CD14-positive monocyte (primary cell): ENCODE measurements around the gene MSMB. TPM values are rescaled to one million over a fixed set of nuclear protein-coding genes. Genes with fewer than 3 reads are reported as not detected.

ENCODE experiments used
- DNase-seq, 3 donors: peaks; one replicate each; pipeline ENCODE4 v3.0.0-alpha.2; 2011 to 2022
- H2AFZ ChIP-seq: 2 replicates; pipeline ENCODE4 v1.6.0; 2012; ENCODE audit warnings: mild to moderate bottlenecking, low read depth, low read length, inconsistent platforms; ENCODE audit not compliant: insufficient read depth, poor library complexity, severe bottlenecking
- H3K27ac ChIP-seq, 2 donors: 1 replicate in 1 of 2; 2 replicates in 1 of 2; pipeline ENCODE4 v1.5.1; 2012 to 2013; ENCODE audit warnings: low read length in 2 of 2, control low read depth in 1 of 2, inconsistent platforms in 1 of 2, low read depth in 1 of 2, mild to moderate bottlenecking in 1 of 2
- H3K27me3 ChIP-seq, 2 donors: one replicate each; pipeline versions ENCODE4 v1.6.0 to v1.6.1; 2011 to 2013; ENCODE audit warnings: low read length in 2 of 2; ENCODE audit not compliant: control insufficient read depth in 2 of 2, insufficient read depth in 2 of 2
- H3K36me3 ChIP-seq, 2 donors: replicated peaks in 1 of 2; 1 replicate in 1 of 2; 2 replicates in 1 of 2; pipeline versions ENCODE4 v1.5.1 to v1.6.1; 2012 to 2013; ENCODE audit warnings: low read length in 2 of 2, control low read depth in 1 of 2, inconsistent platforms in 1 of 2, mild to moderate bottlenecking in 1 of 2; ENCODE audit not compliant: insufficient read depth in 2 of 2, control insufficient read depth in 1 of 2
- H3K4me1 ChIP-seq, 2 donors: 1 replicate in 1 of 2; 2 replicates in 1 of 2; pipeline versions ENCODE4 v1.5.1 to v1.6.1; 2012 to 2013; ENCODE audit warnings: low read length in 2 of 2, control low read depth in 1 of 2, inconsistent platforms in 1 of 2, mild to moderate bottlenecking in 1 of 2, moderate library complexity in 1 of 2; ENCODE audit not compliant: insufficient read depth in 2 of 2, control insufficient read depth in 1 of 2
- H3K4me2 ChIP-seq: replicated peaks from 2 replicates; pipeline ENCODE3; 2012; ENCODE audit warnings: low read length, moderate library complexity, mild to moderate bottlenecking; ENCODE audit not compliant: poor library complexity, severe bottlenecking; ENCODE audit errors: extremely low read depth
- H3K4me3 ChIP-seq, 3 experiments: fragments of 200-600 bp in 1 of 3; sonication (generic) in 1 of 3; replicated peaks in 1 of 3; 1 replicate in 2 of 3; 2 replicates in 1 of 3; pipeline ENCODE4 v1.5.1; 2011 to 2013; ENCODE audit warnings: low read length in 3 of 3, mild to moderate bottlenecking in 3 of 3, control low read depth in 2 of 3, low read depth in 2 of 3, inconsistent platforms in 1 of 3, moderate library complexity in 1 of 3
- H3K79me2 ChIP-seq: 2 replicates; pipeline ENCODE4 v1.6.0; 2012; ENCODE audit warnings: mild to moderate bottlenecking, control low read depth, inconsistent platforms, low read length, moderate library complexity; ENCODE audit not compliant: insufficient read depth
- H3K9ac ChIP-seq: 2 replicates; pipeline ENCODE4 v1.6.0; 2017; ENCODE audit warnings: low read length, mild to moderate bottlenecking; ENCODE audit not compliant: insufficient read depth, poor library complexity, severe bottlenecking
- H3K9me3 ChIP-seq, 2 donors: replicated peaks in 1 of 2; 1 replicate in 1 of 2; 2 replicates in 1 of 2; pipeline versions ENCODE4 v1.5.1 to v1.6.1; 2012 to 2013; ENCODE audit warnings: low read length in 2 of 2, control low read depth in 1 of 2; ENCODE audit not compliant: control insufficient read depth in 1 of 2, insufficient read depth in 1 of 2
- H4K20me1 ChIP-seq: 2 replicates; pipeline ENCODE4 v1.6.0; 2012; ENCODE audit warnings: mild to moderate bottlenecking, low read length, control low read depth, moderate library complexity; ENCODE audit not compliant: insufficient read depth
- H3K27ac Mint-ChIP-seq, 7 donors: one replicate each; pipeline ENCODE4 v1.8.0; 2020; ENCODE audit warnings: mild to moderate bottlenecking in 7 of 7, mixed read lengths in 7 of 7, moderate library complexity in 6 of 7, inconsistent platforms in 2 of 7
- H3K27me3 Mint-ChIP-seq, 3 donors: one replicate each; pipeline ENCODE4 v1.8.0; 2021 to 2022; ENCODE audit warnings: low read depth in 3 of 3, mild to moderate bottlenecking in 3 of 3, mixed read lengths in 3 of 3, moderate library complexity in 3 of 3, inconsistent platforms in 1 of 3
- H3K36me3 Mint-ChIP-seq, 2 donors: one replicate each; pipeline ENCODE4 v1.8.0; 2020; ENCODE audit warnings: mixed read lengths in 2 of 2, inconsistent platforms in 1 of 2, mild to moderate bottlenecking in 1 of 2
- H3K4me1 Mint-ChIP-seq: one replicate; pipeline ENCODE4 v1.8.0; 2020; ENCODE audit warnings: mild to moderate bottlenecking, mixed read lengths
- H3K4me3 Mint-ChIP-seq, 2 donors: one replicate each; pipeline ENCODE4 v1.8.0; 2020; ENCODE audit warnings: mild to moderate bottlenecking in 2 of 2, mixed read lengths in 2 of 2, moderate library complexity in 1 of 2
- H3K9me3 Mint-ChIP-seq, 7 donors: one replicate each; pipeline ENCODE4 v1.8.0; 2020 to 2022; ENCODE audit warnings: mixed read lengths in 7 of 7, mild to moderate bottlenecking in 6 of 7, moderate library complexity in 6 of 7, inconsistent platforms in 2 of 7
- CTCF ChIP-seq: fragments of 200-600 bp; IDR thresholded peaks from one replicate; pipeline ENCODE4 v1.8.0; 2022; ENCODE audit warnings: antibody characterized with exemption, mild to moderate bottlenecking
- WGBS: methylation state at CpG from one replicate; pipeline ENCODE4 v1.1.5; 2013; ENCODE audit warnings: missing lambda C conversion rate; ENCODE audit not compliant: insufficient coverage; 5-methylcytosine and 5-hydroxymethylcytosine counted together
- intact Hi-C, 2 donors: fragments of 100-400 bp; cut with micrococcal nuclease; formaldehyde crosslinking; loops; one replicate each; pipeline versions ENCODE4 v1.15.0 to v1.15.1; 2023
- polyA plus RNA-seq, 3 donors: library from polyadenylated mRNA; depleted of rRNA in 1 of 3; unstranded in 2 of 3; stranded (reverse) in 1 of 3; fragments of 300-500 nt in 2 of 3; fragments of >200 nt in 1 of 3; fragmentation: Illumina TruSeq in 2 of 3; gene quantifications; 1 replicate in 2 of 3; 2 replicates in 1 of 3; pipeline ENCODE4 v1.2.3, GENCODE V29; 2012 to 2021

Gene MSMB
- polyA plus RNA-seq, 3 donors = not detected

GRCh38 chr10:46028584-46029460, 17.2 kb downstream of the MSMB start:
- peak overlapping the region; percentile 94 for H3K4me2 ChIP-seq
- H3K79me2 ChIP-seq = peaks cover 66% of the 10 kb centered on the region
- H3K27me3 Mint-ChIP-seq = no peaks in the 10 kb centered on the region
- H3K4me3 Mint-ChIP-seq = peak overlapping the region; percentile 31 to 87
- peaks cover 61% of the 10 kb centered on the region for H4K20me1 ChIP-seq
- peaks cover 0 to 27% of the 10 kb centered on the region in 2 donors for H3K36me3 ChIP-seq
- peak; percentile 80 for TF ChIP-seq CTCF
- peak overlapping the region; percentile 92 for H2AFZ ChIP-seq
- H3K27ac Mint-ChIP-seq = peak overlapping the region; percentile 29 to 98 (median 96)
- H3K27me3 ChIP-seq = no peaks in the 10 kb centered on the region
- peak; percentile 49 to 77 (median 70) for DNase-seq
- peak overlapping the region in 2 of 3 experiments; percentile 55 to 91 for H3K4me3 ChIP-seq
- H3K27ac ChIP-seq = peak overlapping the region in 1 of 2 donors; percentile 92
- no CpG with 5 or more reads among the region's 6 CpGs for WGBS
- peaks cover 40 to 71% of the 10 kb centered on the region in 2 donors for H3K4me1 ChIP-seq
- peaks cover 65% of the 10 kb centered on the region for H3K4me1 Mint-ChIP-seq
- H3K9me3 ChIP-seq = no peaks in the 10 kb centered on the region
- peak overlapping the region; percentile 98 for H3K9ac ChIP-seq
- H3K9me3 Mint-ChIP-seq = no peaks in the 10 kb centered on the region
- intact Hi-C loops = loop anchor here in 1 of 2 donors (10.0 kb wide), 1 partner anchor 1064 kb away; no protein-coding TSS in a partner anchor
- H3K36me3 Mint-ChIP-seq = peaks cover 7 to 15% of the 10 kb centered on the region in 2 donors

- Mint-ChIP-seq H3K27ac (peak overlapping the region in 1 of 7 donors; percentile 6), H3K9me3 (peaks cover 0 to 1% (median 0%) of the 10 kb centered on the region in 7 donors), H3K4me1 (peaks cover 69% of the 10 kb centered on the region), H3K27me3 (no peaks in the 10 kb centered on the region), H3K4me3 (no peak overlapping the region), H3K36me3 (peaks cover 11 to 27% of the 10 kb centered on the region in 2 donors)
- H3K9me3 ChIP-seq = no peaks in the 10 kb centered on the region
- no peak for DNase-seq
- H4K20me1 ChIP-seq = peaks cover 70% of the 10 kb centered on the region
- peak overlapping the region in 1 of 2 donors; percentile 93 for H3K27ac ChIP-seq
- intact Hi-C loops = loop anchor here in 1 of 2 donors (10.0 kb wide), 1 partner anchor 1061 kb away; no protein-coding TSS in a partner anchor
- no peaks in the 10 kb centered on the region for H3K27me3 ChIP-seq
- H3K36me3 ChIP-seq = peaks cover 0 to 27% of the 10 kb centered on the region in 2 donors
- peaks cover 57 to 84% of the 10 kb centered on the region in 2 donors for H3K4me1 ChIP-seq
- TF ChIP-seq CTCF = no peak
- H3K79me2 ChIP-seq = peaks cover 93% of the 10 kb centered on the region
- H3K4me2 ChIP-seq = no peak overlapping the region
- no peak overlapping the region for H3K4me3 ChIP-seq
- H2AFZ ChIP-seq = no peak overlapping the region
- no peak overlapping the region for H3K9ac ChIP-seq
Observed at GRCh38 chr10:46026106-46026505, 20.0 kb downstream of the MSMB start.
